Kidney tubule cell (primary cell): ENCODE measurements around the gene FCHO1.

Experiments used
- DNase-seq: peaks from one replicate; pipeline ENCODE4 v3.0.0-alpha.2; 2018; ENCODE audit warnings: low spot score

FCHO1 gene, protein sequence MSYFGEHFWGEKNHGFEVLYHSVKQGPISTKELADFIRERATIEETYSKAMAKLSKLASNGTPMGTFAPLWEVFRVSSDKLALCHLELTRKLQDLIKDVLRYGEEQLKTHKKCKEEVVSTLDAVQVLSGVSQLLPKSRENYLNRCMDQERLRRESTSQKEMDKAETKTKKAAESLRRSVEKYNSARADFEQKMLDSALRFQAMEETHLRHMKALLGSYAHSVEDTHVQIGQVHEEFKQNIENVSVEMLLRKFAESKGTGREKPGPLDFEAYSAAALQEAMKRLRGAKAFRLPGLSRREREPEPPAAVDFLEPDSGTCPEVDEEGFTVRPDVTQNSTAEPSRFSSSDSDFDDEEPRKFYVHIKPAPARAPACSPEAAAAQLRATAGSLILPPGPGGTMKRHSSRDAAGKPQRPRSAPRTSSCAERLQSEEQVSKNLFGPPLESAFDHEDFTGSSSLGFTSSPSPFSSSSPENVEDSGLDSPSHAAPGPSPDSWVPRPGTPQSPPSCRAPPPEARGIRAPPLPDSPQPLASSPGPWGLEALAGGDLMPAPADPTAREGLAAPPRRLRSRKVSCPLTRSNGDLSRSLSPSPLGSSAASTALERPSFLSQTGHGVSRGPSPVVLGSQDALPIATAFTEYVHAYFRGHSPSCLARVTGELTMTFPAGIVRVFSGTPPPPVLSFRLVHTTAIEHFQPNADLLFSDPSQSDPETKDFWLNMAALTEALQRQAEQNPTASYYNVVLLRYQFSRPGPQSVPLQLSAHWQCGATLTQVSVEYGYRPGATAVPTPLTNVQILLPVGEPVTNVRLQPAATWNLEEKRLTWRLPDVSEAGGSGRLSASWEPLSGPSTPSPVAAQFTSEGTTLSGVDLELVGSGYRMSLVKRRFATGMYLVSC

DNA sequence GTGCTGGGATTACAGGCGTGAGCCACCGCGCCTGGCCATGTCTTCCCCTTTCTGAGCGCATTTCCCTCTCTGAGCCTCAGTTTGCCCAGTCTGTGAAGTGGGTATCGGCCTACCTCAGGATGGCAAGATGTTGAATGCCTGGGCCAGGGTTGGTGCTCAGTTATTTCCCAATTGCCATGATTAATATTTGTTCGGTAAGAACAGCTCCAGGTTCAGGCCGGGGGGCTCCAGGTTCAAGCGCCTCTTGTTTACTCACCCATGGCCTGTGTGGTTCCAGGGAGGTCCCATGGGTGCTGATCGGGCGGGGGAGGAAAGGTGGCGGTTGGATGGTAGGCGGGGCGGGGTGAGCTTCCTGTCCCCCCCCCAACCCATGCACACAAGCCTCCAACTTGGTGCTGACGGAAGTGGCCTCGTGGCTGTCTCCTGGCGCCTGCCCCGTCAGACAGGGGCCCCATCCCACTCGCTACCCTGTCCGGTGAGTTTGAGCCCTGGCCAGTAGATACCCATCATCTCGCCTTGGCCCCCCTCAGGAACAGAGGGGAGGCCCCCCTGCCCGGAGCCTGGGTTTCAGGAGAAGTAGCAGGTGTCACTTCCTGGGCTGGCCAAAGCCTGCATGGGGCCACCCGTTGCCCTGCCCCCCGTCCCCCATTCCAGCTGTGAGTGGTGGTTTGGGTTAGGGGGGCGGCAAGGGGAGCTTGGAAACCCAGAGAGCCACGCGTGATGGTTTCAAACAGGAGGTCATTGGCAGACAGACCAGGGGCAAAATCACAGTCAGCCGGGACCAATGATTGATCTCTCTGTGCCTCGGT lies at the start of gene FCHO1:
FCHO1 (plus strand) TSS at position 375 of the 809 bp plus-strand sequence. CDS start 3,688 bp downstream, outside the sequence.
- DNase-seq: no peak

DNA sequence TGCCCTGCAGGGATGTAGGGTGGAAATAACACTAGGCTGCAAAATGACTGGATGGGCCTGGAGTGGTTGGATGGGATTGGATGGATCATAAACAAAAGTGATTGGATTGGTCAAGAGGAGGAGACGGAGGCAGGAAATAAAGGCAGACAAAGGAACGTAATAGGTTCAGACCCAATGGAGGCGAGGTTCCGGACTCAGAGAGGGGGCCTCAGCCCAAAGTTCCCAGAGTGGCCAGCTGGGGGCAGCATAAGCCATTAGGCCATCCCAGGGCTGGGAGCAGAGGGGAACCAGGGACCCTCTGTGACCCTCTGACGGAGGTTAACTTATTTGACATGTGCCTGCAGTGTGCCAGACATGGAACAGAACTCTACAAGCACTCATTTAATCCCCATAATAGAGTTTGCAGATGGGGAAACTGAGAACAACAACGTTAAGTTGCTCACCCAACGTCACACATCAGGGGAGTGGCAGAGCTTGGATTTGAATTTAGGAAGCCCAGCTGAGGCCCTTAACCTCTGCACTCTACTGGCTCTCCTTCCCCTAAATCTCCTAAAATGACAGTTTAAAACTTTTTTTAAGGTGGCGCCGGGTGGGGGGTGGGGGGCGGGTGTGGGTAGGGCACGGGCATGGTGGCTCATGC lies 47.3 kb upstream of the FCHO1 start:
- peak; percentile 13 for DNase-seq

DNA sequence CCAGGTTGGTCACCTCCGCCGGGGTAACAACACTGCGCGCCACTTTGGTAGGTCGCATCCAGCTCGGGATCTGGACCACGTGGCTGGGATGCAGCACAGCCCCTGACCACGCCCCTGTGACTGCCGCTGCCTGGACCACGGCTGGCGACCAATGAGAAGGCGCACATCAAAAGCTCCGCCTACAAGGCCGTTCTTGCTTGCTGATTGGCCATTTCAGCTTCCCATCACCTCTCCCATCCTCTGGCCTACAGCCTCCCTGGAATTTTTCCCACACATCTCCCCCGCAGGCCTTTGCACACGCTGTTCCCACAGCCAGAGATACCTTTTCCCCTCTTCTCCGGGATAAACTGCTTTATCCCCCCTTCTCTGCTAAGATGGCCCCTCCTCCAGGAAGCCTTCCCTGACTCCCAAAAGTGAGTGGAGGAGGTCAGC lies 44.5 kb upstream of the FCHO1 start:
- peak; percentile 34 for DNase-seq

DNA sequence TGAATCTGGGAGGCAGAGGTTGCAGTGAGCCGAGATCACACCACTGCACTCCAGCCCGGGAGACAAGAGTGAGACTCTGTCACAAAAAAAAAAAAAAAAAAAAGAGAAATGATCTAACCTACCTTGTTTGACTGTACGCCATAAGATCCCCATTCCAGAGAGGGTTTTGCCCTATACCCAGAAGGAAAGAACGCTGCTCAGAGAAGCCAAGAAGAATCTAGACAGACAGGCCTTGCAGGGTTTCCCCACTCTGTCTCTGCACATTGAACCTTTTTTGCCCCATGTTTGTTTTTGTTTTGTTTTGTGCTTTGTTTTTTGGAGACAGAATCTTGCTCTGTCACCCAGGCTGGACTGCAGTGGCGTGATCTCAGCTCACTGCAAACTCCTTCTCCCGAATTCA lies 39.4 kb upstream of the FCHO1 start:
- DNase-seq: no peak

DNA sequence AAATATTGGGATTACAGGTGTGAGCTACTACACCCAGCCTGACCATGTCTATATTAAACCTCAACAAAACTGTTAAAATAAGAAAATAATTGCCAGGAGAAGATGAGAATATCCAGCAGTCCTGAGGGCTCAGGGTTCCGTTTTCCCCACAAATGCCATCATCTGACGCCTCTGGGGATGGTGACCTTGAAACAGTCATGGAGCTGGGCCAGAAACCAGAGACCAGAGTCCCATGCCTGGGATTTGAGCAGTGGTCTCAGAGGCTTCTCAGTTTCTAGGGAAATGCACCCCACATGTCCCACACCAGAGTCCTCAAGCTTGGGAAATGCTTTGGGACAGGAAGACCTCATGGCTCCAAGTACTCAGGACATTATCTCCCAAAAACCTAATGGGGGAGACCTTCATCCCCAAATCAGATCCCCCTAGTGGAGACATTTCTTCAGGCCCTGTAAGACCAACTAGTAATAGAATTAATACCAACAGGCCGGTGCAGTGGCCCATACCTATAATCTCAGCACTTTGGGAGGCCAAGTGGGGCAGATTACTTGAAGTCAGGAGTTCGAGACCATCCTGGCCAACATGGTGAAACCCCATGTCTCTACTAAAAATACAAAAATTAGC lies 34.9 kb upstream of the FCHO1 start:
- no peak for DNase-seq

DNA sequence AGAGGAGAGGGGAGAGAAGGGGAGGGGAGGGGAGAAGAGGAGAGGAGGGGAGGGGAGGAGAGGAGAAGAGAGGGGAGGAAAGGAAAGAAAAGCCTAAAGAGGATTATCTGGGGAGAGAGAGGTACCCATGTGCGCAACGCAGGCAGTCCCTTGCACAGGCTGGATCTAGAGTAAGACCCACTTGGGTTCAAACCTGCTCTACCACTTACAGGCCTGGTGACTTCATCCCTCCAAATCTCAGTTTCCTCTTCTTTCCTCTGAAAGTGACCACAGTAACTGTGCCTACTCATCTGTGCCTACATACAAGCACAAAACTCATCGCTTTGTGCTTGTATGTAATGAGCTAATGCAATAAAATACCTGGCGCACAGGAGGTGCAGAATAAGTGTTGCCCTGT lies 32.7 kb upstream of the FCHO1 start:
- DNase-seq: no peak

DNA sequence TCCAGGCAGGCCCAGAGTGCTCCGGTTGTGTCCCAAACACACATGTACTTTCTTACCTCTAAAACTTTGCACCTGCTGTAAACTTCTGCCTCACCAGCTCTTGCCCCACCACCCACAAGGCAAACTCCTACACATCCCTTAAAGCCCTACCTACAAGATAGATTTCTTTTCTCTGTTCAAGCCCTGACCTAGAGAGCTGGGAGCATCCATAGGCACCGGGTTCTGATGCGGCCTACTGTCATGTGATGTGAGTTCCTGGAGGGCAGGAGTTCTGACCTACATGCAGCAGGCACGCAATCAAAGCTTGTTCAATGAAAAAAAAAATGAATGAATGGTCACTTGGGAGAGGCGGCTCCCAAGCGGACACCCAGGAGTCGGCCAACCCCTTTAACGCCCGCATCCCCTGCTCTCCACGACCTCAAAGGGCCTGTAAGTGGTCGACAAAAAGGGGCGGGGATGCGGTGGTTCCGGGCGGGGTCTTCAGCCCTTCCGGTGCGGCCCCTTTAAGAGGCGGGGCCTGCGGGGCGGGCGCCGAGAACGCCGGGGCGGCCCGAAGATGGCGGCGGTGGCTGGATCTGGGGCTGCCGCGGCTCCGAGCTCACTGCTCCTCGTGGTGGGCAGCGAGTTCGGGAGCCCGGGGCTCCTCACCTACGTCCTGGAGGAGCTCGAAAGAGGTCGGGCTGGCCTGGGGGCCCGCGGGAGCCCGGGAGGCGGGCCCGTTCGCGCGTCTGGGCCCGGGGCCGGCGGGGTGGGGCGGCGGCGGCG lies 32.1 kb upstream of the FCHO1 start, which contains the start of gene MAP1S:
MAP1S (plus strand) TSS at position 534 of the 765 bp plus-strand sequence; CDS start at position 557, 23 bp downstream.
- peak; percentile 58 for DNase-seq

DNA sequence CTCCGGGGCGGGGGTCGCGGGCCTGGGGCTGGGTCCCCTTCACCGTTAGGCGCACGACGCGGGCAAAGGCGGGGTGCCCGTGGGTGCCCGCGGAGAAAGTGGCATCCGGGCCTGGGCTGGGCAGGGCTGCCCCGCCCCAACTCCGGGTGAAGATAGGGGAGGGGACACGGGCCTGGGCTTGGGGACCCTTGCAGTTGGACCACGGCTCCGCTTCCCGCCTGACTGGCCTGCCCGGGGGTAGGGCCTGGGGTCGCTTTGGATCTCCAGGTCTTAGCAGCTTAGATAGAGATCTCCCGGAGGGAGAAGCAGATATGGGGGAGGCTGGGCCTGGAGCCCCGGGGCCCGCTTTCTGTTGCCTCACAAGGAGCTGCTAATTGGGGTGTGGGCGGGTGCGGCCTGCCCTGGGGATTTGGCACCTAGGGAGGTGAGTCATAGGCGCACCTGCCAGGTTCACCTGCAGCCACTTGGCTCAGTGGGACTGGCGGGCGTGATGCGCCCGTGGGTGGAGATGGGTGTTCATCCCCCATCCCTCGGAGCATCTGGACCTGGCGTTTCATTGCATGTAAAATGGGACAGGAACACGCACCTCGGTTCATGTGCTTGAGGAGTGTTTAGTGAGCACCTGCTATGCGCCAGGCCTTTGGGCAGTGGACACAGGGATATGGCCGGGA lies 31.4 kb upstream of the FCHO1 start:
- peak; percentile 44 for DNase-seq

DNA sequence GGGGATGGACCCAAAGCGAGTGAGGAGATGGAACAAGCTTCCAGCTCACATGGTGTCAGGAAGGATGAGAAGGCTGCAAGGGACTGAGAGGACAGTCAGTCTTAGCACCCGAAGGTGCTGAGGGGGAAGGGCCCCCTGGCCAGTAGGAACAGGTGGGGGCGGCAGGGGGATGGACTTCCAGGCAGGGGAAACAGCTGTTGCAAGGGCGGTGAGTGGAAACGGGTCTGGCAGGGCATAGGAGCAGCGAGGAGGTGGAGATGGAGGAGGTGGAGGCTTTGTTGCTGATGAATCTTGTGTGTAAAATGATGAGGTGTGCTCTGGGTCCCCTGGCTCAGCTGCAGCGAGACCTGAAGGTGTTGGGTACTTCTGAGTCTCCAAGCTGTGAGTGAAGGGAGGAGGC lies 30.8 kb upstream of the FCHO1 start:
- DNase-seq: no peak

DNA sequence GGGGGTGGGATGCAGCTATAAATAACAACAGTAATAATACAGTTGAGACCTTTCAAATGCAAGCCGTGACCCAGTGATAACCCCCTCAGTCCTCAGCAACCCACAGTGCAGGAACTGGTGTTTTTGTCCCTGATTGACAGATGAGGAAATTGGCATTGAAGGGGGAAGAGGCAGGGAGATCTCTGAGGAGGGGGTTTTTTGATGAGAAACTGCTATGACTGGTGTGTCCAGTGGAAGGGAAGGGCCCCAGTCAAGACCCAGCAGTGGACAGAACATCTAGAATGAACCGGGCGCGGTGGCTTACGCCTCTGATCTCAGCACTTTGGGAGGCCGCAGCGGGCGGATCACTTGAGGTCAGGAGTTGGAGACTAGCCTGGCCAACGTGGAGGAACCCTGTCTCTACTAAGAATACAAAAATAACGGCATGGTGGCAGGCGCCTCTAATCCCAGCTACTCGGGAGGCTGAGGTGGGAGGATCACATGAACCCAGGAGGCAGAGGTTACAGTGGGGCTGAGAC lies 30.1 kb upstream of the FCHO1 start:
- no peak for DNase-seq

DNA sequence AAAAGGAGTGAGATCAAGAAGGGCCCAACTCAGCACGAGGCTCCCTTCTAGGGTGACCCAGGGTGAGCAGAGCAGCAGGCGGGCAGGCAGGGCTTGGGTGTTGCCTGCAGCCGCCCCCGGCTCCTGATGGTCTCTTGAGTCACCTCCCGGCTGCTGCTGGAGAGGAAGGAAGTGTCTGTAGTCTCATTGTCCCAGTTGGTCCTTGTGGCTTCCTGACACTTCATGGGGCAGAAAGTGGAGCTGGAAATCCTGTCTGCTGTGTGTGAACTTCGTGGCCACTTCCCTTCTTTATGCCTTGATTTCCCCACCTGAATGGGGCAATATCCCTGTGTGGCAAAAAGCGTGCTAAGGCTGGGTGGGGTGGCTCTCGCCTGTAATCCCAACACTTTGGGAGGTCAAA lies 29.5 kb upstream of the FCHO1 start:
- DNase-seq: peak; percentile 70

DNA sequence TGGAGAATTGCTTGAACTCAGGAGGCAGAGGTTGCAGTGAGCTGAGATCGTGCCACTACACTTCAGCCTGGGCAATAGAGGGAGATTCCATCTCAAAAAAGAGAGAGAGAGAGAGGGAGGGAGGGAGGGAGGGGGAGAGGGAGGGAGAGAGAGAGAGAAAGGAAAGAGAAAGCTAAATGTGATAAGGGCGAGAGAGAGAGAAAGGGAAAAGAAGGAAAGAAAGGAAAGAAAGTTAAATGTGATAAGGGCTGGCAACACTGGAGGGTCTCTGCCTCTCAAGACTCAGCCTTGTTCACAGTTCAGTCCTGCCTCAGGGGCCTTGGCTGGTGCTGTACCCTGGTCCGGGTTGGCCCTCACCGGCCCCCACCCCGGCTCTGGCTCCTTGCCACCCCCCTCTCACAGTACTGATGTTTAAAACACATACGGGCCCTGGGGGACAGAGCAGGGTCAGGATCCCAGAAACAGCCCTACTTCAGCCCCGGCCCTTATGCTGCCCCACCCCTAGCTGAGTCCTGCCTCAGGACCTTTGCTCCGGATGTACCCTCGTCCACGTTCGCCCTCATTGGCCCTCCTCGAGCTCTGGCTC lies 28.5 kb upstream of the FCHO1 start:
- no peak for DNase-seq

DNA sequence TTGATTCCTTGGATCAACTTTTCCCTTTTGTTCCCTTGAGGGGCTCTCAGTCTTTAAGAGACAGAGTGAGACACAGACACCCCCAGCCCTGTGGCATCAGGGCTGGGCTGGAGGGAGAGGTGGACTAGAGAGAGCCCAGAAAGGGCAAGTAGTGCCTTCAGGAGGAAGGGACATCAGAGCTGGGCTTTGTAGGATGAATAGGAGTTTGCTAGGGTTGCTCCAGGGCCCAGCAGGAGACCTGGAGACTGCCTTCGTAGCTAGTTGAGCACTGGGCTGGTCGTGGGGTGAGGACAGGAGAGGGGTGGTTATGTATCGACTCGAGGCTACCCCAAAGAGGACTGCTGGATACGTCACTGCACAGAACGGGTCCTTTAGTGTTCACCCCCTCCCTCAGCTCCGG lies 26.6 kb upstream of the FCHO1 start:
- no peak for DNase-seq

DNA sequence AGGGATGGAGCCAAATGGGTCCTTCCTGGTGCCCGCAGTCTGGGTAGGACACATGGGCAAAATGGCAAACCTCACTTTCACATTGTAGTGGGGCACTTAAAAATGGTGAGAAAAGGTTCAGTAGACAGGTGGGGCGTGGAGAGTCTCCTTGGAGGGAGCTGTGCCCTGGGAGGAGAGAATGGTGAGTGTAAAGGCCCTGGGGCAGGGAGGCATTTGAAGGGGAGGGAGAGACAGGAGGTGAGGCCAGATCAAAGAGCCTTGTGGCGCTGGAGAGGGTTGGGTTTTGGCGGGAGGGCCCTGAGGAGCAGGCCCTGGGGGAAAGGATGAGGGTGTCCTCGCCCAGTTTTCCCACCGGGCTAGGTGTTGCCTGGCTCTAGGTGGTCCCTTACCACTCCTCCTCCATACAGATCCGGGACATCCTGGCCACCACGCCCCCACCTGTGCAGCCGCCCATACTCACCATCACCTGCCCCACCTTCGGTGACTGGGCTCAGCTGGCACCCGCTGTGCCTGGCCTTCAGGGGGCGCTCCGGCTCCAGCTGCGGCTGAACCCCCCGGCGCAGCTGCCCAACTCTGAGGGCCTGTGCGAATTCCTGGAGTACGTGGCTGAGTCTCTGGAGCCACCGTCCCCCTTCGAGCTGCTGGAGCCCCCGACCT lies 25.7 kb upstream of the FCHO1 start:
- DNase-seq: no peak

DNA sequence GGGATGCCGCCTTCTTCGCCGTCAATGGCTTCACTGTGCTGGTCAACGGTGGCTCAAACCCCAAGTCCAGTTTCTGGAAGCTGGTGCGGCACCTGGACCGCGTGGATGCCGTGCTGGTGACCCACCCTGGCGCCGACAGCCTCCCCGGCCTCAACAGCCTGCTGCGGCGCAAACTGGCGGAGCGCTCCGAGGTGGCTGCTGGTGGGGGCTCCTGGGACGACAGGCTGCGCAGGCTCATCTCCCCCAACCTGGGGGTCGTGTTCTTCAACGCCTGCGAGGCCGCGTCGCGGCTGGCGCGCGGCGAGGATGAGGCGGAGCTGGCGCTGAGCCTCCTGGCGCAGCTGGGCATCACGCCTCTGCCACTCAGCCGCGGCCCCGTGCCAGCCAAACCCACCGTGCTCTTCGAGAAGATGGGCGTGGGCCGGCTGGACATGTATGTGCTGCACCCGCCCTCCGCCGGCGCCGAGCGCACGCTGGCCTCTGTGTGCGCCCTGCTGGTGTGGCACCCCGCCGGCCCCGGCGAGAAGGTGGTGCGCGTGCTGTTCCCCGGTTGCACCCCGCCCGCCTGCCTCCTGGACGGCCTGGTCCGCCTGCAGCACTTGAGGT lies 25.0 kb upstream of the FCHO1 start:
- DNase-seq: no peak

DNA sequence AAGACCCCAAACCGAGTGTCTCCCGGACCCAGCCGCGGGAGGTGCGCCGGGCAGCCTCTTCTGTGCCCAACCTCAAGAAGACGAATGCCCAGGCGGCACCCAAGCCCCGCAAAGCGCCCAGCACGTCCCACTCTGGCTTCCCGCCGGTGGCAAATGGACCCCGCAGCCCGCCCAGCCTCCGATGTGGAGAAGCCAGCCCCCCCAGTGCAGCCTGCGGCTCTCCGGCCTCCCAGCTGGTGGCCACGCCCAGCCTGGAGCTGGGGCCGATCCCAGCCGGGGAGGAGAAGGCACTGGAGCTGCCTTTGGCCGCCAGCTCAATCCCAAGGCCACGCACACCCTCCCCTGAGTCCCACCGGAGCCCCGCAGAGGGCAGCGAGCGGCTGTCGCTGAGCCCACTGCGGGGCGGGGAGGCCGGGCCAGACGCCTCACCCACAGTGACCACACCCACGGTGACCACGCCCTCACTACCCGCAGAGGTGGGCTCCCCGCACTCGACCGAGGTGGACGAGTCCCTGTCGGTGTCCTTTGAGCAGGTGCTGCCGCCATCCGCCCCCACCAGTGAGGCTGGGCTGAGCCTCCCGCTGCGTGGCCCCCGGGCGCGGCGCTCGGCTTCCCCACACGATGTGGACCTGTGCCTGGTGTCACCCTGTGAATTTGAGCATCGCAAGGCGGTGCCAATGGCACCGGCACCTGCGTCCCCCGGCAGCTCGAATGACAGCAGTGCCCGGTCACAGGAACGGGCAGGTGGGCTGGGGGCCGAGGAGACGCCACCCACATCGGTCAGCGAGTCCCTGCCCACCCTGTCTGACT lies 24.1 kb upstream of the FCHO1 start:
- DNase-seq: no peak

DNA sequence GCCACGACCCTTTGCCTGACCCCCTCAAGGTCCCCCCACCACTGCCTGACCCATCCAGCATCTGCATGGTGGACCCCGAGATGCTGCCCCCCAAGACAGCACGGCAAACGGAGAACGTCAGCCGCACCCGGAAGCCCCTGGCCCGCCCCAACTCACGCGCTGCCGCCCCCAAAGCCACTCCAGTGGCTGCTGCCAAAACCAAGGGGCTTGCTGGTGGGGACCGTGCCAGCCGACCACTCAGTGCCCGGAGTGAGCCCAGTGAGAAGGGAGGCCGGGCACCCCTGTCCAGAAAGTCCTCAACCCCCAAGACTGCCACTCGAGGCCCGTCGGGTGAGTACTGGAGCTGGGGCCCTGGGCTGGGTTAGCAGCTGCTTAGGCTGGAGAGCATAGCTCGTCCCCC lies 23.4 kb upstream of the FCHO1 start:
- DNase-seq: no peak
